ENCODE results near the gene MATN4.

Gene MATN4

DNA sequence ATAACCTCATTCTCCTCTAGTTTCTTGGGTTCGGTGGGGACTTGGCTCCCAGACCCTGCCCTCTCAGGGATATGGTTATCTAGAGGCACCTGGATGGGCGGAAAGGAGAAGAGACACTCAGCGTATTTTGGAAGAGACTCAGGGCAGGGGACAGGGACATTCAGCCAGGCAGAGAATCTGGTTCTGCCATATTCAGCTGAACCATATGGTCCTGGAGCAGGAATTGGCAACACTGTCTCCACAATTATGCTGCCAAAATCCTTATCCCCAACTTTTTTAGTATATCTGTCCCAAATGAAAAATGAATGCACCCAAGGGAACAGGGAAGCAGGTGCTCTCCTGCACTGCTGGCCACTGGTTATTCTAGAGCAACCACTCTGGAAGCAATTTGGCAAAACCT is 22.4 kb upstream of the MATN4 start:
- TF ChIP-seq, protein P1, sequence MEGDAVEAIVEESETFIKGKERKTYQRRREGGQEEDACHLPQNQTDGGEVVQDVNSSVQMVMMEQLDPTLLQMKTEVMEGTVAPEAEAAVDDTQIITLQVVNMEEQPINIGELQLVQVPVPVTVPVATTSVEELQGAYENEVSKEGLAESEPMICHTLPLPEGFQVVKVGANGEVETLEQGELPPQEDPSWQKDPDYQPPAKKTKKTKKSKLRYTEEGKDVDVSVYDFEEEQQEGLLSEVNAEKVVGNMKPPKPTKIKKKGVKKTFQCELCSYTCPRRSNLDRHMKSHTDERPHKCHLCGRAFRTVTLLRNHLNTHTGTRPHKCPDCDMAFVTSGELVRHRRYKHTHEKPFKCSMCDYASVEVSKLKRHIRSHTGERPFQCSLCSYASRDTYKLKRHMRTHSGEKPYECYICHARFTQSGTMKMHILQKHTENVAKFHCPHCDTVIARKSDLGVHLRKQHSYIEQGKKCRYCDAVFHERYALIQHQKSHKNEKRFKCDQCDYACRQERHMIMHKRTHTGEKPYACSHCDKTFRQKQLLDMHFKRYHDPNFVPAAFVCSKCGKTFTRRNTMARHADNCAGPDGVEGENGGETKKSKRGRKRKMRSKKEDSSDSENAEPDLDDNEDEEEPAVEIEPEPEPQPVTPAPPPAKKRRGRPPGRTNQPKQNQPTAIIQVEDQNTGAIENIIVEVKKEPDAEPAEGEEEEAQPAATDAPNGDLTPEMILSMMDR (IDR thresholded peaks at IDR 0.05; ENCODE audit: low read depth, low read length) = no peak
- no peak overlapping the region for H3K4me3 ChIP-seq (ENCODE audit: low read depth, low read length)

DNA sequence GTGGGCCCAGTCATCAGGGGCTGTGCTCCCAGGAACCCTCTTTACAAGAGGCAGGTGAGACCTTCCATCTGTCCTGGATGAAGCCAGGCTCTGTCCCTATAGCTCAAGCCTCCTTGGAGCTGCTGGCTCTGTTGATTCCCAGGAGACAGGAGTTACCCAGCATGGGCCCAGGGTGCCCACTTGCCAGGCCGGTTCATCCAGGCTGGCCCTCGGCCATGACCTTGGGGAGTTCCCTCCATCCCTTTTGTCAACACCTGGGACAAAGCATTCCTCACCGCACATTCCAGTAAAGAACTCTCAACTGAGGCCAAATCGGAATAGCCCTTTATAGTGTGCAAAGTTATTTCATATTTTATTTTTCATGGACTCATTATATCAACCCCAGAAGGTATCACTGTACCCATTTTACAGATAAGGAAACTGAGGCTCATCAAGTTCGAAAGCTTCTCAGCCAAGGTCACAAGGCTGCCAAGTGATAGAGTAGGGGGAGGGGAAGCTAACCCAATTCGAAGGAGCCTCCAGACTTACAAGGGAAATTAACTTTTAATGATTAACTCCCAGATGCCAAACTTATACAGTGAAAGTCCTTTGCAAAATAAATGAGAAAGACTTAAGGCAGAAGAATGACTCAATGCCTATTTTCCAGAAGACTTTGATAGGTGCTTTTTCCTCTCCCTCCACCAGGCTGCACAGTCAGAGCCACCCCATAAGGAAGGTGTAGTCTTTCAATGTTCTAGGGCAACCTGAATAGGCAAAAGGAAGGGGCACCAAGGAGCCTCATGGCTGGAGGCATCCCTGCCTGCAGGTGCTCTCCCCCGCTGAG is 21.6 kb upstream of the MATN4 start:
- no peak overlapping the region for H3K4me3 ChIP-seq (ENCODE audit: low read depth, low read length)
- TF ChIP-seq, protein P1 (IDR thresholded peaks at IDR 0.05; ENCODE audit: low read depth, low read length) = no peak

DNA sequence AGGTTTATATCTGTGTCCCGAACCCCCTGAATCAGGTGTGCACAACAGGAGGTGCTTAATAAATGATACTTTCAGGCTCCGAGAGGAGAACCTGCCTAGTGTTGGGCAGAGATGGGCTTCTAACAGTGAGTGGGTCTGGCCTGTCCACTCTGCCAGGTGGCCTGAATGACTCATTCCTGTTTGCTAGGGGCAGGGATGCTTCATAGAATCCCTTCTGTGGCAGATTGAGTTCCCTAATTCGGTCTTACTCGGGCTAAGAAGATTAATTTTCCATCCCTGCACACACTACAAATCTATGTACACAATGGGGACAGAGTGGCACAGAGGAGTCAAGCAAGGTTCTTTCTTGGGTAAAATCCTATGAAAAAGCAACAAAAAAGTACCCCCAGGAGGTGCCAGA is 20.4 kb upstream of the MATN4 start:
- TF ChIP-seq, protein P1 (IDR thresholded peaks at IDR 0.05; ENCODE audit: low read depth, low read length) = no peak
- no peak overlapping the region for H3K4me3 ChIP-seq (ENCODE audit: low read depth, low read length)

DNA sequence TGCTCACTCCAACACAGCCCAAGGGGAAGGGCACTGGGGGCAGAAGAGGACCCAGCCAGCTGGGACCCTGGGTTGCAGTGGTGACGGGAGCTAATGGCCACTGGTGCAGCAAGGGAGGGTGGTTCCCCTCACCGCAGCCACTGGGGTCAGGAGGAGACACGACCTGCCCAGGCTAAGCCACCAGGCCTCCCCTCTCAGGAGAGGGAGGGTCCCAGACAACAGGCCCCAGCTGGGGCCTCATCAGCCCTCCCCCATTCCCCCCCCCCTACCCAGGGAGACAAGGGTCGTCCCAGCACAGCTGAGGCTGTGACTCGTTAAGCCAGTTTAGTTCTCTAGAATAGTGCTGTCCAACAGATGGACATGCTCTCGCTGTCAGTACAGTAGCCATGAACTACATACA is 17.3 kb upstream of the MATN4 start:
- TF ChIP-seq, protein P1 (IDR thresholded peaks at IDR 0.05; ENCODE audit: low read depth, low read length) = no peak

DNA sequence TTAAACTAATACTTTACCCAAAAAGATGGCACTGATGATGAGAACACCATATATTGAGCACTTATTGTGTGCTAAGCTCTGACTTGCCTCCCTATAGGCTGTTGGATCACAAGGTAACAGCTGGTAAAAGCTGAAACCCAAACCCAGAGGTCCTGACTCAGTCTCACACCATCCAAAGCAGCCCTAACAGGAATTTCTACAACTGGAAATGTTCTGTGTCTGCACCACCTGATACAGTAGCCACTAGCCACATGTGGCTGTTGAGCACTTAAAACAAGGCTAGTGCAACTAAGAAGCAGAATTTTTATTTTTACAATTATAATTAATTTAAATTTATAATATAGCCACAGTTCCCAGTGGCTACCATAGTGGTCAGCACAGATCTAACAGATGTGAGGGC is 15.6 kb upstream of the MATN4 start:
- TF ChIP-seq, protein P1 (IDR thresholded peaks at IDR 0.05; ENCODE audit: low read depth, low read length) = no peak

More for the DNA sequence above, 17.3 kb upstream of the MATN4 start:
- no peak overlapping the region for H3K4me3 ChIP-seq (ENCODE audit: low read depth, low read length)

DNA sequence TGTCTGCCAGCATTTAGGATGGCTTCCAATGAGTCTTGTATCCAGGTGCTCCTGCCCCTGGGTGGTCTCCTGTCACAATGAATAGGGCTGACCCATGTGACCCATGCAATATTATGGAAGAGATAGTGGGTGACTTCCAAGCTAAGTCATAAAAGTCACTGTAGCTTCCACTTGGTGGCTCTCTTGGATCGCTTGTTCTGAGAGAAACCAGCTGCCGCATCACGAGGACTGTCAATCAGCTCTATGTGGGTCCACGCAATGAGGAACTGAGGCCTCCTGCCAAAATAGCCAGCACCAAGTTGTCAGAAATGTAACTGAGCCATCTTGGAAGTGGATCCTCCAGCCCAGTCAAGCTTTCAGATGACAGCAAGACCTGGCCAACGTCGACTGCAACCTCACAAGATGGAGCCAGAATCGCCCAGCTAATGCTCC is 14.9 kb upstream of the MATN4 start:
- TF ChIP-seq, protein P1 (IDR thresholded peaks at IDR 0.05; ENCODE audit: low read depth, low read length) = no peak
- no peak overlapping the region for H3K4me3 ChIP-seq (ENCODE audit: low read depth, low read length)

More for the DNA sequence above, 15.6 kb upstream of the MATN4 start:
- H3K4me3 ChIP-seq (ENCODE audit: low read depth, low read length) = no peak overlapping the region

DNA sequence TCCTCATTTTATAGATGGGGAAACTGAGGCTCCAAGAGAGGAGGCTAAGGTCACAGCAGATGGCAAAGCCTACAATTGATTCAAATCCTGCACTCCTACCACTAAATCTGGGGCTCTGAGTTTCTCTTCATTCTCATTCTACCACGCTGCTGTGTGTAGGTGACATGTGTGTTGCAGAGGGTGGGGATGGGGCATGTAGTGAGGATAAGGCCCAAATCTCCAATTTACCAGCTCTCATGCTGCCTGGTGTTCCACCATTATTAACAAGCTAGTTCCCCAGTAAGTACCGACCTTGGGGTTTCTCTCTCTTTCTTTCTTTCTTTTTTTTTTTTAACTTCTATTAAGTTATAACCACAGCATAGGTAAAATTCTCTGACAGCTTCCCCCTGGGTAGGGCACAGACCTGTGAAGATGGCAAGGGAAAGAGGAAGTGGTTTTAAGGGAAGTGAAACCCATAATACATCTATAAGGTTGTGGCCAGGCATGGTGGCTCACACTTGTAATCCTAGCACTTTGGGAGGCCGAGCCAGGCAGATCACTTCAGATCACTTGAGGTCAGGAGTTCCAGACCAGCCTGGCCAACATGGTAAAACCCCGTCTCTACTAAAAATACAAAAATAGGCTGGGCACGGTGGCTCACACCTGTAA is 13.0 kb upstream of the MATN4 start:
- H3K4me3 ChIP-seq (ENCODE audit: low read depth, low read length) = no peak overlapping the region
- TF ChIP-seq, protein P1 (IDR thresholded peaks at IDR 0.05; ENCODE audit: low read depth, low read length) = no peak

Data from WI38 (cell line).